ENCODE results near the gene GIPC3.

DNA sequence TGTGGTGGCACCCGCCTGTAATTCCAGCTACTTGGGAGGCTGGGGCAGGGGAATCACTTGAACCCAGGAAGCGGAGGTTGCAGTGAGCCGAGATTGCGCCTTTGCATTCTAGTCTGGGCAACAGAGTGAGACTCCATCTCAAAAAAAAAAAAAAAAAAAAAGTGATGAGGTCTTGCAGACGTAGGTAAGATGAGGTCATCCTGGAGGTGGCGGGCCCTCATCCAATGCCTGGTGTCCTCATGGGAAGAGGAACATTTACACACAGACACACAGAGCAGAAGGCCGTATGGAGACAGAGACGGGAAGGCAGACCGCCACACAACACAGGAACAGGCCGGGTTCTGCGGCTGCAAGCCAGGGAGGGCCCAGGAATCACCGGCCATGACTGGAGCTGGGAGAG is 36.9 kb downstream of the GIPC3 start:
- TF ChIP-seq, protein P1, sequence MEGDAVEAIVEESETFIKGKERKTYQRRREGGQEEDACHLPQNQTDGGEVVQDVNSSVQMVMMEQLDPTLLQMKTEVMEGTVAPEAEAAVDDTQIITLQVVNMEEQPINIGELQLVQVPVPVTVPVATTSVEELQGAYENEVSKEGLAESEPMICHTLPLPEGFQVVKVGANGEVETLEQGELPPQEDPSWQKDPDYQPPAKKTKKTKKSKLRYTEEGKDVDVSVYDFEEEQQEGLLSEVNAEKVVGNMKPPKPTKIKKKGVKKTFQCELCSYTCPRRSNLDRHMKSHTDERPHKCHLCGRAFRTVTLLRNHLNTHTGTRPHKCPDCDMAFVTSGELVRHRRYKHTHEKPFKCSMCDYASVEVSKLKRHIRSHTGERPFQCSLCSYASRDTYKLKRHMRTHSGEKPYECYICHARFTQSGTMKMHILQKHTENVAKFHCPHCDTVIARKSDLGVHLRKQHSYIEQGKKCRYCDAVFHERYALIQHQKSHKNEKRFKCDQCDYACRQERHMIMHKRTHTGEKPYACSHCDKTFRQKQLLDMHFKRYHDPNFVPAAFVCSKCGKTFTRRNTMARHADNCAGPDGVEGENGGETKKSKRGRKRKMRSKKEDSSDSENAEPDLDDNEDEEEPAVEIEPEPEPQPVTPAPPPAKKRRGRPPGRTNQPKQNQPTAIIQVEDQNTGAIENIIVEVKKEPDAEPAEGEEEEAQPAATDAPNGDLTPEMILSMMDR (IDR thresholded peaks at IDR 0.05) = no peak
- TF ChIP-seq POLR2A (IDR thresholded peaks at IDR 0.05) (no peak), POLR2AphosphoS5 (IDR thresholded peaks at IDR 0.05) (no peak), EP300 (IDR thresholded peaks at IDR 0.05) (no peak)
